Lung (tissue), 12 donors: ENCODE data around the gene GPR32. TPM values are rescaled to one million over a fixed set of nuclear protein-coding genes. Genes with fewer than 3 reads are reported as not detected.

Experiments used
- ATAC-seq: fragments of 200-7000 bp; cut with Tn5 transposase; one replicate; pipeline ENCODE4 v1.9.1; 2020; ENCODE audit warnings: moderate number of reproducible peaks; ENCODE audit not compliant: insufficient read depth, low FRiP score
- DNase-seq, 3 donors: peaks; one replicate each; pipeline ENCODE4 v3.0.0-alpha.2; 2013 to 2017
- H3K27ac ChIP-seq, 2 donors: one replicate each; pipeline ENCODE4 v1.5.1; 2013; ENCODE audit warnings: mild to moderate bottlenecking in 2 of 2, moderate library complexity in 2 of 2, control low read depth in 1 of 2, inconsistent platforms in 1 of 2, low read depth in 1 of 2, low read length in 1 of 2
- H3K27me3 ChIP-seq, 3 donors: one replicate each; pipeline ENCODE4 v1.5.1; 2013; ENCODE audit warnings: low read length in 2 of 3; ENCODE audit not compliant: control insufficient read depth in 3 of 3, insufficient read depth in 3 of 3
- H3K36me3 ChIP-seq, 4 donors: one replicate each; pipeline ENCODE4 v1.5.1; 2013; ENCODE audit warnings: low read length in 4 of 4, mild to moderate bottlenecking in 1 of 4, moderate library complexity in 1 of 4; ENCODE audit not compliant: control insufficient read depth in 4 of 4, insufficient read depth in 4 of 4
- H3K4me1 ChIP-seq, 5 donors: one replicate each; pipeline ENCODE4 v1.5.1; 2013; ENCODE audit warnings: low read length in 5 of 5, mild to moderate bottlenecking in 2 of 5, moderate library complexity in 1 of 5; ENCODE audit not compliant: control insufficient read depth in 5 of 5, insufficient read depth in 5 of 5
- H3K4me3 ChIP-seq: one replicate; pipeline ENCODE4 v1.5.1; 2013; ENCODE audit warnings: mild to moderate bottlenecking, control low read depth, moderate library complexity
- H3K9ac ChIP-seq, 2 donors: one replicate each; pipeline ENCODE4 v1.5.1; 2013; ENCODE audit warnings: low read length in 2 of 2, control low read depth in 1 of 2; ENCODE audit not compliant: insufficient read depth in 1 of 2
- H3K9me3 ChIP-seq, 4 donors: one replicate each; pipeline ENCODE4 v1.5.1; 2013; ENCODE audit warnings: low read length in 3 of 4, mild to moderate bottlenecking in 1 of 4, moderate library complexity in 1 of 4; ENCODE audit not compliant: control insufficient read depth in 4 of 4, insufficient read depth in 3 of 4
- CTCF ChIP-seq: IDR thresholded peaks from 2 replicates; pipeline ENCODE4 v1.5.1; 2012; ENCODE audit warnings: mild to moderate bottlenecking; ENCODE audit errors: control extremely low read depth, extremely low read depth
- whole genome bisulfite sequencing, 2 donors: extraction: QIAGEN DNeasy Blood & Tissue Kit; methylation state at CpG; one replicate each; pipeline ENCODE4 v1.1.7; 2013; 5-methylcytosine and 5-hydroxymethylcytosine counted together
- polyA plus RNA-seq, 2 donors: library from polyadenylated mRNA; stranded (reverse); fragments of 200-250 nt; gene quantifications; one replicate each; pipeline ENCODE4 v1.2.1, GENCODE V29; 2013
- total RNA-seq, 2 donors: library from RNA; depleted of rRNA in 1 of 2; stranded (reverse); fragments of >200 nt in 1 of 2; gene quantifications; one replicate each; pipeline ENCODE4 v1.2.1, GENCODE V29; 2014 to 2021
- donor health status: control.
- donor health status: control.
- donor health status: Bipolar disorder and iron deficiency.
- donor health status: healthy.
- donor health status: DM: yes; HTN: yes; CAD: no.

The GPR32 gene
- total and polyA plus RNA-seq, 4 donors: not detected

- H3K9ac ChIP-seq: no peak overlapping the region
- no peak overlapping the region for H3K4me3 ChIP-seq
- H3K27me3 ChIP-seq: peaks cover 0 to 26% (median 9%) of the 10 kb centered on the region in 3 donors
- H3K9me3 ChIP-seq: no peaks in the 10 kb centered on the region
- TF ChIP-seq CTCF: no peak
- 77 to 82% methylated on average over 23 of the region's 23 CpGs for WGBS, 2 donors
- ATAC-seq (no peak), DNase-seq (no peak)
- H3K36me3 ChIP-seq: no peaks in the 10 kb centered on the region
- H3K4me1 ChIP-seq: no peaks in the 10 kb centered on the region
- H3K27ac ChIP-seq: no peak overlapping the region
Measured at GRCh38 chr19:50739132-50739913, 30.9 kb upstream of the GPR32 start.

GRCh38 chr19:50739914-50740426, 30.3 kb upstream of the GPR32 start:
- Histone ChIP-seq H3K4me3 (no peak overlapping the region), H3K9ac (no peak overlapping the region), H3K36me3 (no peaks in the 10 kb centered on the region), H3K4me1 (no peaks in the 10 kb centered on the region), H3K9me3 (no peaks in the 10 kb centered on the region), H3K27ac (no peak overlapping the region), H3K27me3 (peaks cover 0 to 29% (median 9%) of the 10 kb centered on the region in 3 donors)
- DNase-seq (no peak), ATAC-seq (no peak)
- no peak for TF ChIP-seq CTCF
- WGBS, 2 donors: 53 to 54% methylated on average over 11 of the region's 11 CpGs

- 62 to 65% methylated on average over 18 of the region's 18 CpGs for whole genome bisulfite sequencing, 2 donors
- no peak for TF ChIP-seq CTCF
- no peak for DNase-seq
Measured at GRCh38 chr19:50741179-50741933, 28.9 kb upstream of the GPR32 start.

More at GRCh38 chr19:50741179-50741933, 28.9 kb upstream of the GPR32 start:
- no peak overlapping the region for H3K4me3 ChIP-seq
- H3K27ac ChIP-seq: no peak overlapping the region
- no peaks in the 10 kb centered on the region for H3K9me3 ChIP-seq
- ATAC-seq: no peak
- H3K4me1 ChIP-seq: no peaks in the 10 kb centered on the region
- H3K9ac ChIP-seq: no peak overlapping the region
- no peaks in the 10 kb centered on the region for H3K36me3 ChIP-seq
- H3K27me3 ChIP-seq: peaks cover 0 to 28% (median 7%) of the 10 kb centered on the region in 3 donors
